GM10266 (cell line): ENCODE results near the gene TIRAP.

Source experiments
- DNase-seq: peaks from one replicate; pipeline ENCODE4 v3.0.0; 2012; ENCODE audit errors: extremely low spot score
- TF ChIP-seq, protein P1 (sequence below): IDR thresholded peaks from 2 replicates; pipeline ENCODE4 v1.5.1; 2012; ENCODE audit warnings: mild to moderate bottlenecking, low read depth; ENCODE audit not compliant: control insufficient read depth, insufficient read depth; ENCODE audit errors: missing control alignments

TIRAP gene

DNA sequence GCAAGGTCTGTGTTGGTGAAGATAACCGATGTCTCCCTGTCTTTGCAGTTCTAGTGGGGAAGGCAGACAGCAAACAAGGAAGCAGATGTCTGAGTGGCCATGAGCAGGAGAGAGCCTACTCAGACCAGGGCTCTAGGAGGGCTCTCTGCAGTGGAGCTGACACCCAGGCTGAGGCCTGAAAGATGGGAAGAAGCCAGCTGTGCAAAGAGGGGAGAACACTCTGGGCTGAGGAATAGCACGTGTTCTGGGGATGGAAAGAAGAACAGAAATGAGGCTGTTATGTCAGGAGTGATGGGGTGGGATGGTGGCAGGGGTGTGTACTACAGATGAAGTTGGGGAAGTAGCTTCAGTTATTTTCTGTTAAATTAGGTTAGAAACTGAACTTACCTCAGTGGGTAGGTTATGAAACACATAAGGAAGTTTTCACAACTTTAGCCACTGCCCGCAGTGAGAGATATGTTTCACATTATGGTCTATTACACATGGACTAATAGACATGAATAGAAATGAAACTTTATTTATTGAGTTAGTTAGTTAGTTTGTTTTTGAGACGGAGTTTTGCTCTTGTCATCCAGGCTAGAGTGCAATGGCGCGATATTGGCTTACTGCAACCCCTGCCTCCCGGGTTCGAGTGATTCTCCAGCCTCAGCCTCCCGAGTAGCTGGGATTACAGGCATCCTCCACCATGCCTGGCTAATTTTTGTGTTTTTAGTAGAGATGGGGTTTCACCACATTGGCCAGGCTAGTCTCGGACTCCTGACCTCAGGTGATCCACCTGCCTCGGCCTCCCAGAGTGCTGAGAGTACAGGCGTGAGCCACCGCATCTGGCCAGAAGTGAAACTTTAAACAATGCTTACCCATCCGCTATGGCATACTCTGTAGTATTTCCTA lies 28.8 kb downstream of the TIRAP start:
- peak; percentile 53 for DNase-seq
- TF ChIP-seq, protein P1, sequence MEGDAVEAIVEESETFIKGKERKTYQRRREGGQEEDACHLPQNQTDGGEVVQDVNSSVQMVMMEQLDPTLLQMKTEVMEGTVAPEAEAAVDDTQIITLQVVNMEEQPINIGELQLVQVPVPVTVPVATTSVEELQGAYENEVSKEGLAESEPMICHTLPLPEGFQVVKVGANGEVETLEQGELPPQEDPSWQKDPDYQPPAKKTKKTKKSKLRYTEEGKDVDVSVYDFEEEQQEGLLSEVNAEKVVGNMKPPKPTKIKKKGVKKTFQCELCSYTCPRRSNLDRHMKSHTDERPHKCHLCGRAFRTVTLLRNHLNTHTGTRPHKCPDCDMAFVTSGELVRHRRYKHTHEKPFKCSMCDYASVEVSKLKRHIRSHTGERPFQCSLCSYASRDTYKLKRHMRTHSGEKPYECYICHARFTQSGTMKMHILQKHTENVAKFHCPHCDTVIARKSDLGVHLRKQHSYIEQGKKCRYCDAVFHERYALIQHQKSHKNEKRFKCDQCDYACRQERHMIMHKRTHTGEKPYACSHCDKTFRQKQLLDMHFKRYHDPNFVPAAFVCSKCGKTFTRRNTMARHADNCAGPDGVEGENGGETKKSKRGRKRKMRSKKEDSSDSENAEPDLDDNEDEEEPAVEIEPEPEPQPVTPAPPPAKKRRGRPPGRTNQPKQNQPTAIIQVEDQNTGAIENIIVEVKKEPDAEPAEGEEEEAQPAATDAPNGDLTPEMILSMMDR = no peak

DNA sequence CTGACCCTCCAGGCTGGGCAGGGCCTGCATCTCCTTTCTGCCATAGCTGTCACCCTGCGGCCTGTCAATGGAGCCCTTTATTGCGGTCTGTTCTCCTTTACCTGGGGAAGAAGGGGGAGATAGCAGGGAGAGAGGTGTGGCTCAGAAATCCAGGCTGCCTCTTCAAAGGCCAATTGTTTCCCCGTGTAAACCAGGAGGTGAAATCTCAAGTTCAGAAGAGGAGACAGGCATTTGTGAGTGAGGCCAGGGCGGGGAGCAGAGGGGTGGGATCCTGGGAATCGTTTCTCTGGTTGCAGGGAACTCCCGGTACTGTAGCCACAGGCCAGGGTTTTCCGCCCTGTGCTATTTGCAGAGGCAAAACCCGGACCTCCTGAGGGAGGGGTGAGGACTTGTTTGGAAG lies 30.1 kb downstream of the TIRAP start:
- DNase-seq = no peak
- TF ChIP-seq, protein P1 = no peak

DNA sequence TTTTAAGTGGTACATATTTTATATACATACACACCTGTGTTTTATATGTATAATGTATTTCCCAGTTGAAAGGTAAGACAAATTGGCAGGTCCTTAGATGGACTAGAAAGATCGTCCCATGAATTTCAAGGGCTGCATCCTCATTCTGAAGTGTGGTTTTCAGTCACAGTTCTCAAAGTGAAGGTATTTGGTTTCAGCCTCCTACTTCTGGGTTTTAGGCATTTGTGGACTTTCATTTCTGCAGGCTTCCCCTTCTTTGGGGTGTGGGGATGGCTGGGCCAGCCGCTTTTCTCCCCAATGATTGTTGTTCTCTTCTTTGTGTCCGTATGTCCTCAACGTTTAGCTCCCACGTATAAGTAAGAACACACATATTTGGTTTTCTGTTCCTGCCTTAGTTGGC lies 30.9 kb downstream of the TIRAP start:
- TF ChIP-seq, protein P1 = no peak

DNA sequence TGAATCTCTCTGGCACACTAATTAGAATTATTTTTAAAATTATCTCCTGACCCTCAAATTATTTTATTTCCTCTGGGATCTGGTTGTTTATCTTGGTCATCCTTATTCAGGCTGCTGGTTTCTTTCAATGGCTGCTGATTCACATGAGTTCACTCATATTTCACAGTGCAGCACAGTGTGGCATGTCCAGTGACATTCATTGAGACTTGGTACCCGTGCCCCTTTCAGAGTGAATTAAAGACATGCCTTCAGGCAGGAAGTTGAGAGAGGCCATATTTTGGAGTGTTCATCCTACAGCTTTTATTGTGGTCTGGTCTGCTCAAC lies 34.5 kb downstream of the TIRAP start:
- TF ChIP-seq, protein P1 = no peak
- DNase-seq = no peak

More for the DNA sequence above, 30.9 kb downstream of the TIRAP start:
- no peak for DNase-seq

DNA sequence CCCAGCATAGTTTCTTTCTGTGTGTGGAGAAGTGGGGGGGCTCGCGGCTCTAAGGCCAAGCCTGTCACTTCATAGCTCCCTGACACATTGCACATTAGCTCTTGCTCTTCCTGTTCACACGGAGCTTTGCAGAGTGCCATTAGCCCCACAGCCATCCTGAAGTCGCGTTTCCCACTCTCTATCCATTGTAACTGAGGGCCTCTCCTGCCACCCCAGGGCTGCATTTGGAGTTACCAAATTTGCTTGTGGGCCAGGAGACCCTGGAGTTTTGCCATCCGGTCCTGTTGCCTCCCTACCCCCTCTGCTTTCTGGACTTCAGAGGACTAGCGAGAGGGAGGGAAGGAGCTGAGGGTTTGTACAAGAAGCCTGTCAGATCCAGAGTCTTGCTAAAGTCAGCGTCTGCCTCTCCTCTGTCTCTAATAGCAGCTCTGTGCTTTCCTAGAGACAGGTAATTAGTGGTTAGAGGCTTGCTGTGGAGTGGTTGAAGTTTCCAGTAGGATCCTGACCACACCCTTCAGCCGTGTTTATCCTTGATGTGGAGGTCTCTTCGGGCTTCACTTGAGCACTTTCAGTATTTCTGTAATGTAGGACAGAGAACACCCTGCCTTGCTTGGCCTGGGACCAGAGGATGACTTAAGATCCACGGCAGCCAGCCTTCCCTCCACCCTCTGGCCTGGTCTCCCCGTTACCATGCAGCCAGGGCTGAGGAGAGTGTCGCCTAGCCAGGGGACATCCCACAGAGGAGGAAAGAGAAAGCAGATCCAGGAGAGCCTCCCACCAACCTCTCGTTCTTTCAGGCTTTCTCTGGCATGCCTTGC lies 35.1 kb downstream of the TIRAP start:
- no peak for DNase-seq
- TF ChIP-seq, protein P1 = no peak

DNA sequence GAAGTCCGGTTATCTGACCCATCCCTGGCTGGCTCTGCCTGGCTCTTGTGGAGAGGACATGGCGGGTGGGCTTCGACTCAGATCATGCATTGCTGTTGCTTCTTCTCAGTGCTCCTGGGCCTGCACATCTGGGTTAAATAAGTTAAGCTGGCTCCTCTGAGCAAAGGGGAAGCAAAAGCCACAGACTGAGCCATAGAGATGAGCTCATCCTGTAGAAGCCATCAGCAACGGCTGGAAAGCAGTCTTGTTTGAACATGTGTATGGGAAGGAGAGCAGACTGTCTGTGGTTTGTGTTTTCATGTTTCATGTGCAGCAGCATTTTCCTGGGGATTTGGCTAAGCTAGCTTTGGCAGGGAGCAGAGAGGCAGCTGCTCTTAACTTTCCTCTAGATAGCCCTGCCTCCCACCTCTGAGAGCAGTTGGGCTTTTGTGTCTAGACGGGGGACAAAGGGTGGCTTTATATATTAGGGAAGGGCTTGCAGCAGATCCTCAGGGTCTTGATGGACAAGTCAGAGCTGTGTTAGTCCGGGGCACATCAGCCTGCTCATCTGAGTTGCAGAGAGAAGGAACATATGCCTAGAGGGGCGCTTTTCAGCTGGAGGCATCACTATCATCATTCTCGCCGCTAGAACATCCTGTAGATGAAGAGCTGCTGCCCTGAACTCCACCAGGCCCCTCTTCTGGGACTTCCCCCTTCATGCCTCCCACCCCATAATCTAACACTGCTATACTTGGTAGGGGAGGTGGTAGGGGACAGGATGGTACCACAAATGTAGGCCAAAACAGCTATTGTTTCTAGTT lies 35.9 kb downstream of the TIRAP start:
- peak; percentile 64 for DNase-seq
- TF ChIP-seq, protein P1 = no peak
